GM23338 (cell line): ENCODE measurements around the gene SUGCT. TPM values are rescaled to one million over a fixed set of nuclear protein-coding genes. Genes with fewer than 3 reads are reported as not detected.

Experiments used
- ATAC-seq: fragments of 200-7000 bp; cut with Tn5 transposase; 3 replicates; pipeline ENCODE4 v1.9.1; 2020
- DNase-seq: peaks from one replicate; pipeline ENCODE4 v3.0.0-alpha.2; 2015; ENCODE audit warnings: low spot score
- H2AFZ ChIP-seq: fragments of 200-600 bp; sonication (generic); 2 replicates; pipeline ENCODE4 v1.8.0; 2016; ENCODE audit warnings: antibody characterized with exemption, mild to moderate bottlenecking, moderate library complexity
- H3F3A ChIP-seq: fragments of 200-600 bp; sonication (generic); replicated peaks from 2 replicates; pipeline ENCODE4 v1.8.0; 2017; ENCODE audit warnings: antibody characterized with exemption, mixed run types, low read depth
- H3K27ac ChIP-seq: fragments of 200-600 bp; sonication (generic); 2 replicates; pipeline ENCODE4 v1.6.1; 2016; ENCODE audit warnings: low read depth
- H3K27me3 ChIP-seq: fragments of 200-600 bp; sonication (generic); 2 replicates; pipeline ENCODE4 v1.8.0; 2016; ENCODE audit warnings: mild to moderate bottlenecking, mixed run types, moderate library complexity; ENCODE audit not compliant: insufficient read depth
- H3K36me3 ChIP-seq: fragments of 200-600 bp; sonication (generic); 2 replicates; pipeline ENCODE4 v1.8.0; 2016; ENCODE audit warnings: mild to moderate bottlenecking; ENCODE audit not compliant: insufficient read depth
- H3K4me1 ChIP-seq: fragments of 200-600 bp; sonication (generic); 2 replicates; pipeline ENCODE4 v1.8.0; 2016; ENCODE audit warnings: mild to moderate bottlenecking, moderate library complexity; ENCODE audit not compliant: insufficient read depth
- H3K4me2 ChIP-seq: fragments of 200-600 bp; sonication (generic); 2 replicates; pipeline ENCODE4 v1.7.1; 2017; ENCODE audit warnings: mixed run types
- H3K4me3 ChIP-seq: fragments of 200-600 bp; sonication (generic); 2 replicates; pipeline ENCODE4 v1.6.1; 2016; ENCODE audit warnings: mixed run types
- H3K79me2 ChIP-seq: fragments of 200-600 bp; sonication (generic); replicated peaks from 2 replicates; pipeline ENCODE4 v1.8.0; 2017; ENCODE audit warnings: mild to moderate bottlenecking; ENCODE audit not compliant: insufficient read depth
- H3K9me2 ChIP-seq: fragments of 200-600 bp; sonication (generic); 2 replicates; pipeline ENCODE4 v1.8.0; 2017; ENCODE audit not compliant: insufficient read depth
- H4K20me1 ChIP-seq: fragments of 200-600 bp; sonication (generic); replicated peaks from 2 replicates; pipeline ENCODE4 v1.8.0; 2017; ENCODE audit warnings: mild to moderate bottlenecking; ENCODE audit not compliant: insufficient read depth
- H3K27ac Mint-ChIP-seq: 2 replicates; pipeline ENCODE4 v1.8.0; 2020; ENCODE audit warnings: inconsistent platforms, mild to moderate bottlenecking, moderate library complexity, mixed read lengths
- H3K27me3 Mint-ChIP-seq: 3 replicates; pipeline ENCODE4 v1.8.0; 2022; ENCODE audit warnings: low read depth, mild to moderate bottlenecking, moderate library complexity, mixed read lengths, inconsistent platforms; ENCODE audit not compliant: insufficient read depth, poor library complexity
- H3K36me3 Mint-ChIP-seq: 3 replicates; pipeline ENCODE4 v1.8.0; 2021; ENCODE audit warnings: low read depth, mild to moderate bottlenecking, inconsistent platforms, moderate library complexity, mixed read lengths
- H3K4me1 Mint-ChIP-seq: 3 replicates; pipeline ENCODE4 v1.8.0; 2020; ENCODE audit warnings: mild to moderate bottlenecking, inconsistent platforms, mixed read lengths
- H3K4me3 Mint-ChIP-seq: 3 replicates; pipeline ENCODE4 v1.8.0; 2021; ENCODE audit warnings: moderate library complexity, mild to moderate bottlenecking, inconsistent platforms, mixed read lengths
- H3K9me3 Mint-ChIP-seq: 3 replicates; pipeline ENCODE4 v1.8.0; 2020; ENCODE audit warnings: moderate library complexity, mild to moderate bottlenecking, inconsistent platforms, mixed read lengths
- CREB1 ChIP-seq: fragments of 250-450 bp; sonication (Bioruptor Pico); IDR thresholded peaks from 2 replicates; pipeline ENCODE4 v1.5.0; 2020; ENCODE audit warnings: low read depth, mild to moderate bottlenecking, moderate library complexity
- EZH2 ChIP-seq: fragments of 200-600 bp; sonication (generic); IDR thresholded peaks from one replicate; pipeline ENCODE4 v1.8.0; 2017; ENCODE audit warnings: antibody characterized with exemption, mild to moderate bottlenecking, low read depth; ENCODE audit not compliant: unreplicated experiment
- EZH2phosphoT487 ChIP-seq: fragments of 200-600 bp; sonication (generic); IDR thresholded peaks from one replicate; pipeline ENCODE4 v1.8.1; 2018; ENCODE audit warnings: antibody characterized with exemption; ENCODE audit not compliant: unreplicated experiment
- JUNB ChIP-seq: IDR thresholded peaks from one replicate; pipeline ENCODE4 v1.6.1; 2016; ENCODE audit warnings: antibody characterized with exemption; ENCODE audit not compliant: unreplicated experiment
- NANOG ChIP-seq: IDR thresholded peaks from 2 replicates; pipeline ENCODE4 v1.6.1; 2016; ENCODE audit warnings: antibody characterized with exemption, borderline replicate concordance
- POLR2AphosphoS5 ChIP-seq: IDR thresholded peaks from 2 replicates; pipeline ENCODE4 v1.6.1; 2016; ENCODE audit warnings: antibody characterized with exemption, low read depth
- STAT1 ChIP-seq: IDR thresholded peaks from one replicate; pipeline ENCODE4 v1.6.1; 2016; ENCODE audit warnings: antibody characterized with exemption; ENCODE audit not compliant: unreplicated experiment
- ZNF114 ChIP-seq: fragments of 250-450 bp; sonication (Bioruptor Pico); IDR thresholded peaks from 2 replicates; pipeline ENCODE4 v1.5.0; 2020; ENCODE audit warnings: mild to moderate bottlenecking, moderate library complexity
- ZNF331 ChIP-seq: fragments of 250-450 bp; sonication (Bioruptor Pico); IDR thresholded peaks from 2 replicates; pipeline ENCODE4 v1.5.0; 2020; ENCODE audit warnings: low read depth, mild to moderate bottlenecking, moderate library complexity
- polyA plus RNA-seq: library from polyadenylated mRNA; unstranded; fragments of >200 nt; fragmentation: Nextera tagmentation; extraction: Ambion mirVana; gene quantifications from 2 replicates; pipeline ENCODE4 v1.2.1, GENCODE V29; 2016
- total RNA-seq: library from RNA; depleted of rRNA; stranded (reverse); fragments of >200 nt; shearing (Covaris generic); gene quantifications from 2 replicates; pipeline ENCODE4 v1.2.3, GENCODE V29; 2014
- TF ChIP-seq, protein P1 (sequence below), 2 experiments: fragments of 200-600 bp in 1 of 2; sonication (generic) in 1 of 2; conservative IDR thresholded peaks; 2 replicates each; pipeline versions ENCODE4 v1.5.1 to v1.6.1; 2016 to 2017; ENCODE audit warnings: antibody characterized with exemption in 2 of 2, low read depth in 2 of 2, mild to moderate bottlenecking in 2 of 2, moderate library complexity in 1 of 2
- TF ChIP-seq, protein P2 (sequence below): IDR thresholded peaks from 2 replicates; pipeline ENCODE4 v1.6.1; 2016; ENCODE audit warnings: antibody characterized with exemption
- TF ChIP-seq, protein P3 (sequence below): IDR thresholded peaks from one replicate; pipeline ENCODE4 v1.6.1; 2018; ENCODE audit warnings: antibody characterized with exemption; ENCODE audit not compliant: unreplicated experiment
- TF ChIP-seq, protein P4 (sequence below): fragments of 250-450 bp; sonication (Bioruptor Pico); IDR thresholded peaks from 2 replicates; pipeline ENCODE4 v1.5.0; 2020; ENCODE audit warnings: mild to moderate bottlenecking, moderate library complexity

The SUGCT gene
- total and polyA plus RNA-seq, 2 experiments from 2014 or later = 4.2 to 5.6 TPM

DNA sequence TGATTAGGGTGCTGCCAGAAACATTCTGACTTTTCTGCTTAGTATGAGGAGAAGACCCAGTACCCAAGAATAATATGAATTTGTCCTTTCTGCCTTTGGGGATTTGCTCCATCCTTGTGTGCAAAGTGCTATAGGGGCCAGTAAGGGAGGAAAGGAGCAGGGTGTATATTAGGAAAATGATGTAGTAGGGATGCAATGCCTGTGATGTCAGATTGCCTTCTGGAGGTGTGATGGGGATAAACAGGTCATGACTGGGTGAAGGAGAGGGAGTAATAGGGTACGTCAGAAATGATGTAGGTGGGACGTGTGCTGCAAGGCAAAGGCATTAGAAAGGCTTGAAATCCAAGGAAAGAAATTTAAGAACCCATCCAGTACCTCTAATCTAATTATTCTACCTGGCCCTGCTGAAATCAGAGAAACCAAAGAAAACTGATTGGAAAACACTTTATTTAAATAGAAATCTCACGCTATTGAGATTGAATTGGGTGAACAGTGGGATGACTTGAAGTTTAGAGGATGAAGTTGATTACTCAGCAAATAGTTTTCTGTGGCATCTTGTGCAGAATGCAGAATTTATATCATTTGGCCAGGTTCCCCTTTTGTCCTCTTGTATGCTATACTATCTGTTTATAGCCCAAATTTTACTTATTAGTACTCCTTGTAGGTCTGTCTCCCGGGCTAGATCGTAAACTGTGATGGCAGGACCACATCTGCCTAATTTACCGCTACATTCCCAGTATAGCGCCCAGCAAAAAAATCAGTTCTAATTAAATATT lies 503.9 kb downstream of the SUGCT start:
- H3K4me3 ChIP-seq = no peak overlapping the region
- H4K20me1 ChIP-seq = no peaks in the 10 kb centered on the region
- H2AFZ ChIP-seq = no peak overlapping the region
- no peak for DNase-seq
- H3K36me3 ChIP-seq = no peaks in the 10 kb centered on the region
- no peaks in the 10 kb centered on the region for H3K27me3 ChIP-seq
- H3K4me3 Mint-ChIP-seq = no peak overlapping the region
- H3K9me2 ChIP-seq = no peaks in the 10 kb centered on the region
- no peak overlapping the region for H3K27ac Mint-ChIP-seq
- no peak overlapping the region for H3K4me2 ChIP-seq
- no peak overlapping the region for H3K27ac ChIP-seq
- no peaks in the 10 kb centered on the region for H3K4me1 ChIP-seq
- ATAC-seq = no peak
- H3K36me3 Mint-ChIP-seq = no peaks in the 10 kb centered on the region
- no peaks in the 10 kb centered on the region for H3F3A ChIP-seq
- H3K79me2 ChIP-seq = no peaks in the 10 kb centered on the region
- no peaks in the 10 kb centered on the region; the same call in 2 of the 3 replicates for H3K4me1 Mint-ChIP-seq
- TF ChIP-seq, protein P1, sequence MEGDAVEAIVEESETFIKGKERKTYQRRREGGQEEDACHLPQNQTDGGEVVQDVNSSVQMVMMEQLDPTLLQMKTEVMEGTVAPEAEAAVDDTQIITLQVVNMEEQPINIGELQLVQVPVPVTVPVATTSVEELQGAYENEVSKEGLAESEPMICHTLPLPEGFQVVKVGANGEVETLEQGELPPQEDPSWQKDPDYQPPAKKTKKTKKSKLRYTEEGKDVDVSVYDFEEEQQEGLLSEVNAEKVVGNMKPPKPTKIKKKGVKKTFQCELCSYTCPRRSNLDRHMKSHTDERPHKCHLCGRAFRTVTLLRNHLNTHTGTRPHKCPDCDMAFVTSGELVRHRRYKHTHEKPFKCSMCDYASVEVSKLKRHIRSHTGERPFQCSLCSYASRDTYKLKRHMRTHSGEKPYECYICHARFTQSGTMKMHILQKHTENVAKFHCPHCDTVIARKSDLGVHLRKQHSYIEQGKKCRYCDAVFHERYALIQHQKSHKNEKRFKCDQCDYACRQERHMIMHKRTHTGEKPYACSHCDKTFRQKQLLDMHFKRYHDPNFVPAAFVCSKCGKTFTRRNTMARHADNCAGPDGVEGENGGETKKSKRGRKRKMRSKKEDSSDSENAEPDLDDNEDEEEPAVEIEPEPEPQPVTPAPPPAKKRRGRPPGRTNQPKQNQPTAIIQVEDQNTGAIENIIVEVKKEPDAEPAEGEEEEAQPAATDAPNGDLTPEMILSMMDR (conservative IDR thresholded peaks at IDR 0.05; ENCODE audit: low read depth in 2 of 2) = no peak
- TF ChIP-seq POLR2AphosphoS5 (no peak), CREB1 (no peak), EZH2 (no peak), NANOG (no peak), JUNB (no peak), ZNF114 (CRISPR knock-in tag) (no peak), EZH2phosphoT487 (no peak), ZNF331 (no peak), STAT1 (no peak)
- TF ChIP-seq, protein P2, sequence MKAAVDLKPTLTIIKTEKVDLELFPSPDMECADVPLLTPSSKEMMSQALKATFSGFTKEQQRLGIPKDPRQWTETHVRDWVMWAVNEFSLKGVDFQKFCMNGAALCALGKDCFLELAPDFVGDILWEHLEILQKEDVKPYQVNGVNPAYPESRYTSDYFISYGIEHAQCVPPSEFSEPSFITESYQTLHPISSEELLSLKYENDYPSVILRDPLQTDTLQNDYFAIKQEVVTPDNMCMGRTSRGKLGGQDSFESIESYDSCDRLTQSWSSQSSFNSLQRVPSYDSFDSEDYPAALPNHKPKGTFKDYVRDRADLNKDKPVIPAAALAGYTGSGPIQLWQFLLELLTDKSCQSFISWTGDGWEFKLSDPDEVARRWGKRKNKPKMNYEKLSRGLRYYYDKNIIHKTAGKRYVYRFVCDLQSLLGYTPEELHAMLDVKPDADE = no peak
- TF ChIP-seq, protein P3, sequence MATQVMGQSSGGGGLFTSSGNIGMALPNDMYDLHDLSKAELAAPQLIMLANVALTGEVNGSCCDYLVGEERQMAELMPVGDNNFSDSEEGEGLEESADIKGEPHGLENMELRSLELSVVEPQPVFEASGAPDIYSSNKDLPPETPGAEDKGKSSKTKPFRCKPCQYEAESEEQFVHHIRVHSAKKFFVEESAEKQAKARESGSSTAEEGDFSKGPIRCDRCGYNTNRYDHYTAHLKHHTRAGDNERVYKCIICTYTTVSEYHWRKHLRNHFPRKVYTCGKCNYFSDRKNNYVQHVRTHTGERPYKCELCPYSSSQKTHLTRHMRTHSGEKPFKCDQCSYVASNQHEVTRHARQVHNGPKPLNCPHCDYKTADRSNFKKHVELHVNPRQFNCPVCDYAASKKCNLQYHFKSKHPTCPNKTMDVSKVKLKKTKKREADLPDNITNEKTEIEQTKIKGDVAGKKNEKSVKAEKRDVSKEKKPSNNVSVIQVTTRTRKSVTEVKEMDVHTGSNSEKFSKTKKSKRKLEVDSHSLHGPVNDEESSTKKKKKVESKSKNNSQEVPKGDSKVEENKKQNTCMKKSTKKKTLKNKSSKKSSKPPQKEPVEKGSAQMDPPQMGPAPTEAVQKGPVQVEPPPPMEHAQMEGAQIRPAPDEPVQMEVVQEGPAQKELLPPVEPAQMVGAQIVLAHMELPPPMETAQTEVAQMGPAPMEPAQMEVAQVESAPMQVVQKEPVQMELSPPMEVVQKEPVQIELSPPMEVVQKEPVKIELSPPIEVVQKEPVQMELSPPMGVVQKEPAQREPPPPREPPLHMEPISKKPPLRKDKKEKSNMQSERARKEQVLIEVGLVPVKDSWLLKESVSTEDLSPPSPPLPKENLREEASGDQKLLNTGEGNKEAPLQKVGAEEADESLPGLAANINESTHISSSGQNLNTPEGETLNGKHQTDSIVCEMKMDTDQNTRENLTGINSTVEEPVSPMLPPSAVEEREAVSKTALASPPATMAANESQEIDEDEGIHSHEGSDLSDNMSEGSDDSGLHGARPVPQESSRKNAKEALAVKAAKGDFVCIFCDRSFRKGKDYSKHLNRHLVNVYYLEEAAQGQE = no peak
- TF ChIP-seq, protein P4, sequence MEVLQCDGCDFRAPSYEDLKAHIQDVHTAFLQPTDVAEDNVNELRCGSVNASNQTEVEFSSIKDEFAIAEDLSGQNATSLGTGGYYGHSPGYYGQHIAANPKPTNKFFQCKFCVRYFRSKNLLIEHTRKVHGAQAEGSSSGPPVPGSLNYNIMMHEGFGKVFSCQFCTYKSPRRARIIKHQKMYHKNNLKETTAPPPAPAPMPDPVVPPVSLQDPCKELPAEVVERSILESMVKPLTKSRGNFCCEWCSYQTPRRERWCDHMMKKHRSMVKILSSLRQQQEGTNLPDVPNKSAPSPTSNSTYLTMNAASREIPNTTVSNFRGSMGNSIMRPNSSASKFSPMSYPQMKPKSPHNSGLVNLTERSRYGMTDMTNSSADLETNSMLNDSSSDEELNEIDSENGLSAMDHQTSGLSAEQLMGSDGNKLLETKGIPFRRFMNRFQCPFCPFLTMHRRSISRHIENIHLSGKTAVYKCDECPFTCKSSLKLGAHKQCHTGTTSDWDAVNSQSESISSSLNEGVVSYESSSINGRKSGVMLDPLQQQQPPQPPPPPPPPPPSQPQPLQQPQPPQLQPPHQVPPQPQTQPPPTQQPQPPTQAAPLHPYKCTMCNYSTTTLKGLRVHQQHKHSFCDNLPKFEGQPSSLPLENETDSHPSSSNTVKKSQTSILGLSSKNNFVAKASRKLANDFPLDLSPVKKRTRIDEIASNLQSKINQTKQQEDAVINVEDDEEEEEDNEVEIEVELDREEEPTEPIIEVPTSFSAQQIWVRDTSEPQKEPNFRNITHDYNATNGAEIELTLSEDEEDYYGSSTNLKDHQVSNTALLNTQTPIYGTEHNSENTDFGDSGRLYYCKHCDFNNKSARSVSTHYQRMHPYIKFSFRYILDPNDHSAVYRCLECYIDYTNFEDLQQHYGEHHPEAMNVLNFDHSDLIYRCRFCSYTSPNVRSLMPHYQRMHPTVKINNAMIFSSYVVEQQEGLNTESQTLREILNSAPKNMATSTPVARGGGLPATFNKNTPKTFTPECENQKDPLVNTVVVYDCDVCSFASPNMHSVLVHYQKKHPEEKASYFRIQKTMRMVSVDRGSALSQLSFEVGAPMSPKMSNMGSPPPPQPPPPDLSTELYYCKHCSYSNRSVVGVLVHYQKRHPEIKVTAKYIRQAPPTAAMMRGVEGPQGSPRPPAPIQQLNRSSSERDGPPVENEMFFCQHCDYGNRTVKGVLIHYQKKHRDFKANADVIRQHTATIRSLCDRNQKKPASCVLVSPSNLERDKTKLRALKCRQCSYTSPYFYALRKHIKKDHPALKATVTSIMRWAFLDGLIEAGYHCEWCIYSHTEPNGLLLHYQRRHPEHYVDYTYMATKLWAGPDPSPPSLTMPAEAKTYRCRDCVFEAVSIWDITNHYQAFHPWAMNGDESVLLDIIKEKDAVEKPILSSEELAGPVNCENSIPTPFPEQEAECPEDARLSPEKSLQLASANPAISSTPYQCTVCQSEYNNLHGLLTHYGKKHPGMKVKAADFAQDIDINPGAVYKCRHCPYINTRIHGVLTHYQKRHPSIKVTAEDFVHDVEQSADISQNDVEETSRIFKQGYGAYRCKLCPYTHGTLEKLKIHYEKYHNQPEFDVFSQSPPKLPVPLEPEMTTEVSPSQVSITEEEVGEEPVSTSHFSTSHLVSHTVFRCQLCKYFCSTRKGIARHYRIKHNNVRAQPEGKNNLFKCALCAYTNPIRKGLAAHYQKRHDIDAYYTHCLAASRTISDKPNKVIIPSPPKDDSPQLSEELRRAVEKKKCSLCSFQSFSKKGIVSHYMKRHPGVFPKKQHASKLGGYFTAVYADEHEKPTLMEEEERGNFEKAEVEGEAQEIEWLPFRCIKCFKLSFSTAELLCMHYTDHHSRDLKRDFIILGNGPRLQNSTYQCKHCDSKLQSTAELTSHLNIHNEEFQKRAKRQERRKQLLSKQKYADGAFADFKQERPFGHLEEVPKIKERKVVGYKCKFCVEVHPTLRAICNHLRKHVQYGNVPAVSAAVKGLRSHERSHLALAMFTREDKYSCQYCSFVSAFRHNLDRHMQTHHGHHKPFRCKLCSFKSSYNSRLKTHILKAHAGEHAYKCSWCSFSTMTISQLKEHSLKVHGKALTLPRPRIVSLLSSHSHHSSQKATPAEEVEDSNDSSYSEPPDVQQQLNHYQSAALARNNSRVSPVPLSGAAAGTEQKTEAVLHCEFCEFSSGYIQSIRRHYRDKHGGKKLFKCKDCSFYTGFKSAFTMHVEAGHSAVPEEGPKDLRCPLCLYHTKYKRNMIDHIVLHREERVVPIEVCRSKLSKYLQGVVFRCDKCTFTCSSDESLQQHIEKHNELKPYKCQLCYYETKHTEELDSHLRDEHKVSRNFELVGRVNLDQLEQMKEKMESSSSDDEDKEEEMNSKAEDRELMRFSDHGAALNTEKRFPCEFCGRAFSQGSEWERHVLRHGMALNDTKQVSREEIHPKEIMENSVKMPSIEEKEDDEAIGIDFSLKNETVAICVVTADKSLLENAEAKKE (CRISPR knock-in tag) = no peak
- H3K27me3 Mint-ChIP-seq = peaks cover 2% of the 10 kb centered on the region
- H3K9me3 Mint-ChIP-seq = no peaks in the 10 kb centered on the region
